Measurements from ENCODE around the gene MXRA8. TPM values are rescaled to one million over a fixed set of nuclear protein-coding genes. Genes with fewer than 3 reads are reported as not detected.
"Not testable (repeated sequence)": the region's sequence is repeated elsewhere in the genome, so short reads cannot be mapped to it uniquely, and the experiment has no call there.

MXRA8 gene
- total and polyA plus RNA-seq, 2 donors (not counting 3 experiments of a cell fraction or from before 2014, with no cell fraction given): 0.82 to 1.9 TPM

- H3K4me2 ChIP-seq (ENCODE audit: insufficient read depth, low read length); intact Hi-C loops (cut with micrococcal nuclease); BruUV-seq (replicated peaks); H3K27ac ChIP-seq (ENCODE audit: insufficient read depth, low read depth, low read length); H3K4me3 ChIP-seq (replicated peaks in 1 of 3; ENCODE audit: insufficient read depth in 1 of 3, low read depth in 1 of 3, low read length in 3 of 3); FAIRE-seq; DNase-seq (ENCODE audit: low read depth, low spot score); H3K9ac ChIP-seq (replicated peaks; ENCODE audit: extremely low read depth, insufficient read depth, low read length); H3K9me3 ChIP-seq (replicated peaks; ENCODE audit: control insufficient read depth, insufficient read depth, low read length); H3K9me1 ChIP-seq (replicated peaks; ENCODE audit: control insufficient read depth, extremely low read depth, insufficient read depth, low read length); H3K27me3 ChIP-seq (ENCODE audit: control insufficient read depth in 2 of 2, insufficient read depth in 2 of 2, low read length in 2 of 2); H4K20me1 ChIP-seq (replicated peaks; ENCODE audit: control insufficient read depth, extremely low read depth, insufficient read depth, low read length); H2AFZ ChIP-seq (ENCODE audit: low read depth, low read length); dilution Hi-C loops (cut with MboI; ENCODE audit: extremely low pct_ligation_motif_present, low sequenced_read_pairs): not testable (repeated sequence)
- peaks cover 62% of the 10 kb centered on the region for H3K79me2 ChIP-seq (ENCODE audit: control insufficient read depth, insufficient read depth, low read length)
- H3K36me3 ChIP-seq (ENCODE audit: control insufficient read depth in 2 of 2, extremely low read depth in 1 of 2, insufficient read depth in 2 of 2, low read length in 2 of 2): peaks cover 9 to 25% of the 10 kb centered on the region in 2 experiments
- peaks cover 18% of the 10 kb centered on the region for H3K4me1 ChIP-seq (ENCODE audit: control insufficient read depth, extremely low read depth, insufficient read depth, low read length)
- ChIA-PET CTCF (interaction anchor here (0.9 to 2.0 kb wide), 9 partner anchors 12 to 102 kb away, joined by 3 to 23 read pairs (median 5); partner anchors contain the start of genes AURKAIP1 and VWA1), POLR2A (interaction anchor here (0.6 kb wide), 1 partner anchor 97 kb away, joined by 5 read pairs; no protein-coding TSS in a partner anchor)
Measured at GRCh38 chr1:1402901-1403392, 44.6 kb upstream of the MXRA8 start.

- Histone ChIP-seq H3K4me1 (ENCODE audit: control insufficient read depth, extremely low read depth, insufficient read depth, low read length) (peaks cover 24% of the 10 kb centered on the region), H3K27ac (ENCODE audit: insufficient read depth, low read depth, low read length) (no peak overlapping the region), H3K79me2 (ENCODE audit: control insufficient read depth, insufficient read depth, low read length) (peaks cover 62% of the 10 kb centered on the region), H2AFZ (ENCODE audit: low read depth, low read length) (no peak overlapping the region), H3K4me3 (replicated peaks in 1 of 3; ENCODE audit: insufficient read depth in 1 of 3, low read depth in 1 of 3, low read length in 3 of 3) (no peak overlapping the region), H4K20me1 (replicated peaks; ENCODE audit: control insufficient read depth, extremely low read depth, insufficient read depth, low read length) (no peaks in the 10 kb centered on the region), H3K9me1 (replicated peaks; ENCODE audit: control insufficient read depth, extremely low read depth, insufficient read depth, low read length) (no peaks in the 10 kb centered on the region), H3K27me3 (ENCODE audit: control insufficient read depth in 2 of 2, insufficient read depth in 2 of 2, low read length in 2 of 2) (no peaks in the 10 kb centered on the region), H3K9me3 (replicated peaks; ENCODE audit: control insufficient read depth, insufficient read depth, low read length) (no peaks in the 10 kb centered on the region), H3K9ac (replicated peaks; ENCODE audit: extremely low read depth, insufficient read depth, low read length) (no peak overlapping the region), H3K4me2 (ENCODE audit: insufficient read depth, low read length) (no peak overlapping the region), H3K36me3 (ENCODE audit: control insufficient read depth in 2 of 2, extremely low read depth in 1 of 2, insufficient read depth in 2 of 2, low read length in 2 of 2) (peaks cover 9 to 27% of the 10 kb centered on the region in 2 experiments)
- intact Hi-C loops (cut with micrococcal nuclease) (no loop called here), dilution Hi-C loops (cut with MboI; ENCODE audit: extremely low pct_ligation_motif_present, low sequenced_read_pairs) (no loop called here)
- peak; percentile 62 for DNase-seq (ENCODE audit: low read depth, low spot score)
- FAIRE-seq: peak; percentile 55
- TF ChIP-seq CTCF (IDR thresholded peaks at IDR 0.05; ENCODE audit: extremely low read depth in 1 of 2, insufficient read depth in 1 of 2, low read depth in 1 of 2, low read length in 2 of 2) (peak; percentile 61 to 76), FOS (IDR thresholded peaks at IDR 0.05; ENCODE audit: borderline replicate concordance, insufficient read depth, low read length) (no peak)
- POLR2A ChIA-PET: interaction anchor here (0.6 kb wide), 1 partner anchor 98 kb away, joined by 5 read pairs; no protein-coding TSS in a partner anchor
- CTCF ChIA-PET: interaction anchor here (0.6 to 2.0 kb wide), 17 partner anchors 10 to 104 kb away, joined by 3 to 23 read pairs (median 4); partner anchors contain the start of genes AURKAIP1 and VWA1
- BruUV-seq (replicated peaks): no TSS peak
Measured at GRCh38 chr1:1402072-1402900, 43.9 kb upstream of the MXRA8 start.

Data from endothelial cell of umbilical vein (primary cell).